GM19463 (cell line): Measurements from ENCODE around the gene HYCC1.
A peak's percentile ranks its signal among the peaks of the same experiment; 100 is the strongest.

Experiments used
- ATAC-seq: cut with Tn5 transposase; IDR thresholded peaks from one replicate; pipeline ENCODE4 v1.9.1; 2021; ENCODE audit warnings: mild to moderate bottlenecking, moderate library complexity; ENCODE audit not compliant: unreplicated experiment

HYCC1 gene

DNA sequence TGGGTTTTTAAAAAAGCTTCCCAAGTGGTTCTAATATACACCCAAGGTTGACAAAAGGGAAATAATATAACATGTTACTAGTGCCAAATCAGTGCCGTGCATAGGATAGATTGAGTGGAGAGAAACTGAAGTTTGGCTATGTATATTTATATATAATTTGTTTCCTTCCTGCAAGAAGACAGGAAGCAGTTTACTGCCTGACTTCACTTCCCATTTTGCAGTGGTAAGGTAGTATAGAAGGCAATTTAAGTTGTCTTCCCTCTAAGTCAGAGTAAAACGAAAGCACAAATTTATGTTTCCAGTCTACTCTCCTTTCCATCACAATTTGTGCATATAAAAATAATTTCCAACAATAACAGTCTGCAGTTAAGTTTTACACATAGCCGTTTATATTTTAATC, 3.4 kb upstream of the HYCC1 start:
- no peak for ATAC-seq

GRCh38 chr7:23016345-23017253, 2.7 kb upstream of the HYCC1 start:
- ATAC-seq = no peak

DNA sequence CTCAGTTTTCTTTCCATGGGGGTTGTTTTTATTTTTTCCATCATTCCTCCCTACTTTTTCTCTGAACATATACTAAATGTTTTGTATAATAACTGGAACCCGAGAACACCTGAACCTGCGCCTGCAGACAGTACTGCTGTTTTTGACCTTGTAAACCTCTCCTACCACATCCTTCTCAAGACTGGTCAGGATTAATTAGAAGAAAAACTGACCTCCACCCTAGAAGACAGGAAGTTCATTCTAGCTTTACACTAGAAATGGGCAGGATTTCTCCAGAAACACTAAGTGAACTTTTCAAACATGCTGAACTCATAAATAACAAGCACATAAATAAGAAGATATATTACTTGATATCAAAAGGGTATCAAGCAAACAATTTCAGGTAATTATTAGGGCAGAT, 751 bp upstream of the HYCC1 start:
- ATAC-seq = no peak

GRCh38 chr7:23012908-23013714, 819 bp downstream of the HYCC1 start:
- no peak for ATAC-seq

DNA sequence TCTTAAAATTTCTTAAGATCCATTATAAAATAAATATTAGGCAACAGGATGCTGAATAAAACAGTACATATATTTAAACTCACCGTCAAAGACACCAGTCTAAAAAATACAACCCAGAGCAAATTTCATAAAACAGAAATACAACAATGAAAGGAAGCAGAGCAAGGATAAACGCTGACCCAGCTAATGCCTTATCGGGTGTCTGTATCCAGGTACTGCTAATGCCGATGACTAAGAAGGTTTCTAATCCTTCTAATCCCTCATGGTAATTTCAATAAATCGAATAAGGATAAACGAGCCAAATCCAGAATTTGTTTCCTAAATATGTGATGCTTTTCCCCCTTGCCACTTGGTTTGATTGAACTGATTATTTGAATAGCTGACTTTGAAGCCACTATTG, 1.7 kb downstream of the HYCC1 start:
- ATAC-seq = no peak

GRCh38 chr7:23011222-23011924, 2.6 kb downstream of the HYCC1 start:
- ATAC-seq = no peak

DNA sequence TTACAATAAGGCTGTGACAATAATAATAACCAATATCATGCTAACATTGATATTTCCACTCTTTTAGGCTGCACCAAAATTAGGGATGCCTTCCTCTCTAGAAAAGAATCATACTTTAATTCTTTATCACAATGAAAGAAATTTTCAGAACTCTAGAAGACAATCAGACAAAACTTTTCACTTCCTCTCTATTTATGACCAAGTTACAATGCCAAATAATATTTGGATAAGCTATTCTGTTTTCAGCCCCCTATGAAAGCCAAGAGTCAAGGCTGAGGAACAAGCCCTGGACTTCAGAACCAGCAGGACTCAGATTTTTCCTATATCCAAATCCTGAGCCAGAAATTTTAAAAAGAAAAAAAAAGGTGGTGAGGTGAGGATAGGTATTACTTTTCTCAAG, 4.6 kb downstream of the HYCC1 start:
- no peak for ATAC-seq

DNA sequence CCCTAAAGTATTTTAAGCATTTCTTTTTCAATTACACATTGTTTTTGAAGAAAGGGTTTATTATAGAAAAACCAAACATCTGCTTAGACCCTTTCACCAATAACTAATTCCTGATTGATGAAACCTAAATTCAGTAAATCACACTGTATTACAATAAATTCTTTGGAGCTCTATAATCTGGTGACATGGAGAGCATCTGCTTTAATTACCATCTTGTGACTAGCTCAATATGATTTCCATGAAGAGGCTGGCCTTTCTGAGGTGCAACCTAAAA, 9.7 kb downstream of the HYCC1 start:
- no peak for ATAC-seq

GRCh38 chr7:23003505-23004246, 10.3 kb downstream of the HYCC1 start:
- ATAC-seq = no peak

DNA sequence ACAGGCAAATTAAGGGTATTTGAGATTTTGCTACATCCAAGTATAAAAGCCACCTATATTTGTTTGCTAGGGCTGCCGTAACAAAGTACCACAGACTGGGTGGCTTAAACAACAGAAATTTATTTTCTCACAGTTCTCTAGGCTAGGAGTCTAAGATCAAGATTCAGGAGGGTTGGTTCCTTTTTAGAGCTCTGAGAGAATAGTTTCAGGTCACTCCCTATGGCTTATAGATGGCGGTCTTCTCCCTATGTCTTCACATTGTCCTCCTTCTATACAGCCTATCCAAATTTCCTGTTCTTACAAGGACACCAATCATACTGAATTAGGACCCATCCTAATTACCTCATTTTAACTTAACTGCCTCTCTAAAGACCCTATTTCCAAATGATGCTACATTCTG, 11.2 kb downstream of the HYCC1 start:
- ATAC-seq = no peak

DNA sequence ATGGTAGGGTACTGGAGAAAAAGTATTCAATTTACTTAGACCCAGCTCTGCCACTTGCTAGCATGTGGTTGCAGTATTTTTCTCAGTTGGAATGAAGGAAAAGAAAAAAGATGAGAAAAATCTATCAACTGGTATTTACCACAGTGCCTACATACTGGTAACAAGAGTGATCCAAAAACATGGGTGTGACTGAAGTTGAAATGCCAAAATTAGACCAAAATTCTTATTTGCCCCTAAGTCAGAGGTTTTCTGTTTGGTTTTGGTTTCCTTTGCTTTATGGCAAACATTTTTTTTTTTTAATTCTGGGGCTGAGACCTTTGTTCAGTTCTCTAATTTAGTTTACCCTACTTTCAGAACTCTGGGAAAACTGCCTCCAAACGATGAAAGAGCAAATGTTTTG, 12.3 kb downstream of the HYCC1 start:
- ATAC-seq = peak; percentile 70

GRCh38 chr7:23000597-23001360, 13.2 kb downstream of the HYCC1 start:
- ATAC-seq = no peak

- no peak for ATAC-seq
Observed at GRCh38 chr7:22998519-22998896, 15.4 kb downstream of the HYCC1 start.

GRCh38 chr7:22997871-22998518, 15.9 kb downstream of the HYCC1 start:
- ATAC-seq = no peak

- no peak for ATAC-seq
Observed at GRCh38 chr7:22996470-22996869, 17.5 kb downstream of the HYCC1 start.

DNA sequence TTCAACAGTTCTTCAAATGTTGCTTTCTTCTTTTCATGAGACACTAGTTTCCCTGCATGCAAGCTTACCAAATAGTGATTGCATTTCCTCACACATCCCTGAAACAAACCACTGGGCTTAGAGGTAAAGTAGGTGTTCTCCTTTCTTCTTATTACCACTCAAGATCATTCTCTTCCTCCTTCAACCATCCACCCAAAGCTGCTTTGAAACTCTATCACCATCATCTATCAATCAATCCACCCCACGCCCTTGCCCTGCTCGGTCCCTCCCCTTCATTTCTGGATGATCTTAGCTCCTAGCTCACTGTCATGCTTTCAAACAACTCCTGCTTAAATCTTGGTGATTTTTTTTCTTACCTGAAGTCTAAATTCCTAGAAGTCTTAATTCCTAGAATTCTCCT, 18.9 kb downstream of the HYCC1 start:
- no peak for ATAC-seq

GRCh38 chr7:22992874-22993840, 20.8 kb downstream of the HYCC1 start:
- ATAC-seq = peak; percentile 73

DNA sequence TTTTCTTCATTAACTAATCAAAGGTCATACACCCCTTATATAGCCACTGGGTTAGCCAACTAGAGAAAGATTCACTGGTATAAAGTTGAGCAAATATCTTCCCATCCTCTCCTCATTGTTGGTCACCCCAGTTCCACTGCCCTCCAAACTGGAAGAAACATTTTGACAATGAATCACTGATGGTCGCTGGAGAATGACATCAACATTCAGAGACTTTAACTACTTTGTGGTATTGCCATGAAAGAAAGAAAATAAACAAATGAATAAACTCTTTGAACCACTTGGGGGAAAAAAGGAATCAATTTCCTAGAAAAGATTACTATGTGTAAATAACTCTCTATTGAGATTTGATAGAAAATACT, 23.4 kb downstream of the HYCC1 start:
- ATAC-seq = no peak
